Hepatocyte (in vitro differentiated cells): ENCODE results near the gene DOC2B.
"Not testable (repeated sequence)": the region's sequence is repeated elsewhere in the genome, so short reads cannot be mapped to it uniquely, and the experiment has no call there.

Source experiments
- CTCF ChIP-seq: fragments of 200-600 bp; sonication (generic); IDR thresholded peaks from 2 replicates; pipeline ENCODE4 v1.5.1; 2016; ENCODE audit warnings: antibody characterized with exemption, mild to moderate bottlenecking; ENCODE audit not compliant: poor library complexity
- EZH2phosphoT487 ChIP-seq: fragments of 200-600 bp; sonication (generic); IDR thresholded peaks from one replicate; pipeline ENCODE4 v1.6.1; 2018; ENCODE audit warnings: antibody characterized with exemption, mild to moderate bottlenecking, low read depth, moderate library complexity; ENCODE audit not compliant: unreplicated experiment, severe bottlenecking

DNA sequence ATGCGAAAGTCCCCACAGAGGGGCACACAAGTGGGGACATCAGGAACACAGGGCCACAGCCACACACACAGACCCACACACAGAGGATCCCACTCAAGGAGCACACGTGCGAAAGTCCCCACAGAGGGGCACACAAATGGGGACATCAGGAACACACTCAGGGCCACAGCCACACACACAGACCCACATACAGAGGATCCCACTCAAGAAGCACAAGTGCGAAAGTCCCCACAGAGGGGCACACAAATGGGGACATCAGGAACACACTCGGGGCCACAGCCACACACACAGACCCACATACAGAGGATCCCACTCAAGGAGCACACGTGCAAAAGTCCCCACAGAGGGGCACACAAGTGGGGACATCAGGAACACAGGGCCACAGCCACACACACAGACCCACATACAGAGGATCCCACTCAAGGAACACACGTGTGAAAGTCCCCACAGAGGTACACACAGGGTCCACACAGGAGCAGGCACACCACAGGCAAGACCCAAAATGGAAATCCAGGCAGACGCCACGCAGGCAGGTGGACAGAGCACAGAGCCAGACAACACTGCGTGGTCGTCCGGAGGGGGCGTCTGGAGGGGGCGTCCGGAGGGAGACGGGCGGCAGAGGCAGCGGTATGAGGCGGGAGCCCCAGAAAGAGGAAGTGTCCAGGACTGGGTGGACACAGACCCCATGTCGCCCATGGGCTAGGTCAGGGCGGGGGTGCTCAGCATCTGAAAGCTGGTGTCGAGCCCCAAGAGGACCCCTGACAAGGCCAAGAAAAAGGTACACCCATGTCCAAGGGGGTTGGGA is 41.8 kb downstream of the DOC2B start:
- not testable (repeated sequence) for TF ChIP-seq EZH2phosphoT487, CTCF
